HG03432 (cell line): ENCODE results near the gene FBXW9.
"Not testable (repeated sequence)": the region's sequence is repeated elsewhere in the genome, so short reads cannot be mapped to it uniquely, and the experiment has no call there.

Source experiments
- ATAC-seq: cut with Tn5 transposase; IDR thresholded peaks from one replicate; pipeline ENCODE4 v1.9.1; 2021; ENCODE audit warnings: mild to moderate bottlenecking, moderate library complexity; ENCODE audit not compliant: unreplicated experiment

Gene FBXW9

GRCh38 chr19:12685831-12686230, 10.6 kb downstream of the FBXW9 start:
- no peak for ATAC-seq

DNA sequence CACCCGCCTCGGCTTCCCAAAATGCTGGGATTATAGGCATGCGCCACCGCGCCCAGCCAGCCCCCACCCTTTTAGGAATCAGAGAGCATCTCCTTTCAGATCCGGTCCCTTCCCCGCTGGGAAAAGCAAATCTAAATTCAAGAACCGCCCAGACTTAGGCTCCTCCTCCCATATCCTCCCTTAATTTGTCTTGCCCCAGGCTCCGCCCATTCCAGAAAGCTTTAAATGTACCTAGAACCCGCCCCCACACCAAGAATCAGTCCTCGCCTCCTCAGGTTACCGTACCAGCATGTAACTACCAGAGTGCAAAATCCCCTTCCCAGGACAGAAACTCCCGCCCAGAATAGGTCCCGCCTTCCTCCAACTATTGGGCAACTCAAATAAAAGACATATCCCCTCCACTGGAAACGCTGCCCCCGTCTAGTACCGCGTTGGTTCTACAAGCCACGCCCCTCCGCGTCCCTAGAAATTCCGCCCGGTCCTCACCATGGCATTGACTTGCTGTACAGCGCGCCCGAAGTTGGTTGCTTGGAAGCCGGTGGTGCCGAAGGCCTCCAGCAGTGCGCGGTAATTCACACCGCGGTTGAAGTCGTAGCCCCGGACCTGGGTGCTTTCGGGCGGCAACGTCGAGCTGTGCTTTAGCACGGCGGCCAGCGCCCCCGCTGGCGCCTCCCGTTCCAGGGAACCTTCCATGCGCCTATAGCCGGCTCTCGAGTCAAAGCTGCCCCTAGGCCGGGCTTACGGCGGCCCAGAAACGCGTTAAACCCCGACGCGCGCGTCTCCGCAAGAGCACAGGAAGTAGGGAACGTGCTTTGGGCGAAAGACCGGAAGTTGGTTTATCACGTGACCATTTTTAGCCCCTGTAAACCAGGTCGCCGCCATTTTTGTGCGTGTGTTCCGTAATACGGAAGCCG, 15.1 kb downstream of the FBXW9 start, which contains the start of gene DHPS:
Gene DHPS (minus strand): TSS at position 807 of the 914 bp plus-strand sequence. CDS start 114 bp downstream, at position 693.
- ATAC-seq = peak; percentile 71

GRCh38 chr19:12680034-12680433, 16.4 kb downstream of the FBXW9 start:
- no peak for ATAC-seq

DNA sequence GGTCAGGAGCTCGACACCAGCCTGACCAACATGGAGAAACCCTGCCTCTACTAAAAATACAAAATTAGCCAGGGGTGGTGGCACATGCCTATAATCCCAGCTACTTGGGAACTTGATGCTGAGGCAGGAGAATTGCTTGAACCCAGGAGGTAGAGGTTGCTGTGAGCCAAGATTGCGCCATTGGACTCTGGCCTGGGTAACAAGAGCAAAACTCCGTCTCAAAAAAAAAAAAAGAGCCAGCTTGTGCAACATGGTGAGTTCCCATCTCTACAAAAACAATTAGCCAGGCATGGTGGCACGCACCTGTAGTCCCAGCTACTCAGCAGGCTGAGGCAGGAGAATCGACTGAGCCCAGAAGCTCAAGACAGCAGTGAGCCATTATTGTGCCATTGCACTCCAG, 18.4 kb downstream of the FBXW9 start:
- not testable (repeated sequence) for ATAC-seq

GRCh38 chr19:12676928-12677327, 19.5 kb downstream of the FBXW9 start:
- no peak for ATAC-seq

DNA sequence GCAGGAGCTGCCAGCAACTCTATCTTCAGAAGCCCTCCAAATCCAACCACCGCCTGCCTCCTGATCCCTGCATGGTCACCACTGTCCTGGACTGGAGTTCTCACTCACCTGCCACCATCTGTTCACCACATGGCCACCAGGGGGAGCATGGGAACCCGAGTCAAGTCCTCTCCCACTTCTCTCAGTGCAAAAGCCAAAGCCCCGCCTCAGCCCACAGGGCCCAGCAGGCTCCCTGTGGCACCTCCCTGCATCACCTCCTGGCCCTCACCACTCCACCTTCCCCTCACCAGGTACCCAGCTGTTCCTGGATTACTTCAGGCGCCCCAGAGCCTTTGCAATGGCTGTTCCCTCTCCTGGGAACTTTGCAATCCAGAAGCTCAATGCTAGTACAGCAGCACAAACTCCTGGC, 20.0 kb downstream of the FBXW9 start:
- no peak for ATAC-seq

DNA sequence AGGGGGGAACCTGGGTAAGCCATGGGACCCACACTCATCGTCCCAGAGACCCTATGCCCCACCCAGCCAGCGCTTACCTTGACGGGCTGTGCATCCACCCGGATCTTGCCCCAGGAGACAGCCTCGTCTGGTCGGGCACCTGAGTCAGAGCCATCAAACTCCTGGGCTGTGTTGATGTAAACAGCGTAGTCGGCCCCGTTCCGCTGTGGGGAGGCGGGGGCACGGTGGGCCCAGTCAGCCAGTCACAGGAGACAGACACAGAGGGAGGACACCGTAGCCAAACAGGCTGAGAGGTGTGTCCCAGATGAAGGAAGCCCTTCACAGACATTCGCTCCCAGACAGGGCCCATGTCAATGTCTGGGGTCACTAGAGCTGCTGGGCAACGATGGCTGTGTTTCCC, 20.5 kb downstream of the FBXW9 start:
- ATAC-seq = no peak

DNA sequence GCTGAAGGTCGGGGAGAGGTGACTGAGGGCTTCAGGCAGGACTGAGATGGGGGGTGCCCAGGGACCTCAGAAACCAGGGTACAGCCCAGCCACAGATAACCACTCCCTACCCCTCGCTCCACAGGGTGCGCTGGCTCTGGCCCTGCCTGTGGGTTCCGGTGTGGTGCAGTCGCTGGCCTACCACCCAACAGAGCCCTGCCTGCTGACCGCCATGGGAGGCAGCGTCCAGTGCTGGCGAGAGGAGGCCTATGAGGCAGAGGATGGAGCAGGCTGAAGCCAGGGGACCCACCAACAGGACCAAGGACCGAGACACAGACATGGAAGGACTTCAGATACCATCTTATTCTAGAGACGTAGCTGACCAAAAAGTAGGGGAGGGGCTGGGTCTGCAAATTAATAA, 21.0 kb downstream of the FBXW9 start:
- ATAC-seq = no peak

- ATAC-seq = no peak
These were observed 23.7 kb downstream of the FBXW9 start for GRCh38 chr19:12672744-12673143.

DNA sequence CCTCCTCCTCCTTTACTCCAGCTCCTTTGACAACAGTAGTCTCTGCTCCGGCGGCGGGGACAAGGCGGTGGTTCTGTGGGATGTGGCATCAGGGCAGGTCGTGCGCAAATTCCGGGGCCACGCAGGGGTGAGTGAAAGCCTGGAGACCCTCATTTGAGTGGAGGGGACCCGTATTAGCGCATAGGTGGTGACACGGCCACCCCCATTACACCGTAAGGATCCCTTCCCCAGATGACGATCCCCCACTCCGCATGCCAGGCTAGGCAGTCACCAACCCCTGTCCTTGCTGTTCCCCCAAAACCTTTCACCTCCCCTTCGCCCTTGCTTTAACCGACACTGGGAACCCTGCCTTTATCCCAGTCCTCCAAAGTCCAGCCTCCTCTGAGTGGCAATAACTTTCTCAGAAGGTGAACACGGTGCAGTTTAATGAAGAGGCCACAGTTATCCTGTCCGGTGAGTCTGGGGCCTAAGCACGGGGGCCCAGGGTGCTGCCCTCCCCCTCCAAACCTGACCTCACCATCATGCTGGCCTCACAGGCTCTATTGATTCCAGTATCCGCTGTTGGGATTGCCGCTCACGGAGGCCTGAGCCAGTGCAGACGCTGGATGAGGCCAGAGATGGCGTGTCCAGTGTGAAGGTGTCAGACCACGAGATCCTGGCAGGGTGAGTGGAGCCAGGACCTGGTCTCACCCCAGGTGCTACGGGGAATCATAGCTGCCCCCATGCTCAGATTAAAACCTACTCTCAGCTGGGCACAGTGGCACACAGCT, 26.1 kb downstream of the FBXW9 start:
- no peak for ATAC-seq

DNA sequence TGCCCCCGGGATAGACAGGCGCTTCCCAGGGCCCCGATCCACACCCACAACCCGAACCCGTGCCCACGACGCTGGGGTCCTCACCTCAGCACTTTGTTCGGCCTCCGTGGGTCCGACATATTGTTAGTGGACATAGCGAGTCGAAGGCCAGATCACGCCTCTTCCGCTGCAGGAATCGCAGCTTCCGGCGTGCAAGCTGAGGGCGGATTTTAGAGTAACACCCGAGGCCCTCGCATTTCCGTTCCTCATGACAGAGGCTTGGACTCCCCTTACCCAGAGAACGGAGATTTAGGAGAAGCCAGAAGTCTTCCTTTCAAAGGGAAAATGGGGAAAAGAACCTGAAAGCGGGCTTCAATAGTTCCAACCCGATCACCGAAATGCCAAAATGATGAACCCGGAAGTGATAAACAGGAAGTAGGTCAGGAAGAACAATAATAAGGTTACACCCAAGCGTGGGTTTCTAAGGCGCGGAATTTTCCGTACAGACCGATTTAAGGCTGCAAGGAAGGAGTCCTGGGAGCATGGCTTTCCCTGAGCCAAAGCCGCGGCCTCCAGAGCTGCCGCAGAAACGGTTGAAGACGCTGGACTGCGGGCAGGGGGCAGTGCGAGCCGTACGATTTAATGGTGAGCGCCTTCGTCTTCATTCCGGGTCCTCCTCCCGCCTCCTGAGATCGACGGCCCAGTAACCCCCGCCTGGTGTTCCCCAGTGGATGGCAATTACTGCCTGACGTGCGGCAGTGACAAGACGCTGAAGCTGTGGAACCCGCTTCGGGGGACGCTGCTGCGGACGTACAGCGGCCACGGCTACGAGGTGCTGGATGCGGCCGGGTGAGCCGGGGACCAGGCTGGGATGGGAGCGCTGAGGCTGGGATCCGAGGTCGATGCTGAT, 26.9 kb downstream of the FBXW9 start:
- peak; percentile 39 for ATAC-seq

DNA sequence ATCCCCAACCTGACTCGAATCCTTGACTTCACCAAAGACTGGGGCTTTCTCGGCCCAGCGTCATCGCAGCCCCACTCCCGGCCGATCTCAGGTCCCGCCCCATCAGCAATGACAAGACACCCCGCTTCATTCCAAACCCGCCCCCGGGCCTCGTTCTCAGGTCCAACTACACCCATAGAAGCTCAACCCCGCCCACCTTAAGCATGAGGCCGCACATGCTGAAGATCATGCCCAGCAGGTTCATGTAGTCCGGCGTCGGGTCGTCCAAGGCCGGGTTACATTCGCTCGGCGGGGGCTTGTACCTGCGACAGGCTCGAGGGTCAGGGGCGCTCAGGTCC, 27.5 kb downstream of the FBXW9 start:
- peak; percentile 18 for ATAC-seq

GRCh38 chr19:12668346-12668745, 28.1 kb downstream of the FBXW9 start:
- no peak for ATAC-seq

- ATAC-seq = no peak
These were observed 28.6 kb downstream of the FBXW9 start for GRCh38 chr19:12667731-12668302.

- peak; percentile 52 for ATAC-seq
These were observed 30.0 kb downstream of the FBXW9 start, which contains the start of the genes MAN2B1 and WDR83 for GRCh38 chr19:12666265-12667048. MAN2B1 (minus strand) TSS chr19:12666742; CDS start chr19:12666701, 41 bp downstream. WDR83 (plus strand) TSS chr19:12666807; CDS start chr19:12669791, 2,984 bp downstream.

- ATAC-seq = no peak
These were observed 30.7 kb downstream of the FBXW9 start for GRCh38 chr19:12665671-12666264.

- ATAC-seq = no peak
These were observed 31.2 kb downstream of the FBXW9 start for GRCh38 chr19:12665281-12665573.

DNA sequence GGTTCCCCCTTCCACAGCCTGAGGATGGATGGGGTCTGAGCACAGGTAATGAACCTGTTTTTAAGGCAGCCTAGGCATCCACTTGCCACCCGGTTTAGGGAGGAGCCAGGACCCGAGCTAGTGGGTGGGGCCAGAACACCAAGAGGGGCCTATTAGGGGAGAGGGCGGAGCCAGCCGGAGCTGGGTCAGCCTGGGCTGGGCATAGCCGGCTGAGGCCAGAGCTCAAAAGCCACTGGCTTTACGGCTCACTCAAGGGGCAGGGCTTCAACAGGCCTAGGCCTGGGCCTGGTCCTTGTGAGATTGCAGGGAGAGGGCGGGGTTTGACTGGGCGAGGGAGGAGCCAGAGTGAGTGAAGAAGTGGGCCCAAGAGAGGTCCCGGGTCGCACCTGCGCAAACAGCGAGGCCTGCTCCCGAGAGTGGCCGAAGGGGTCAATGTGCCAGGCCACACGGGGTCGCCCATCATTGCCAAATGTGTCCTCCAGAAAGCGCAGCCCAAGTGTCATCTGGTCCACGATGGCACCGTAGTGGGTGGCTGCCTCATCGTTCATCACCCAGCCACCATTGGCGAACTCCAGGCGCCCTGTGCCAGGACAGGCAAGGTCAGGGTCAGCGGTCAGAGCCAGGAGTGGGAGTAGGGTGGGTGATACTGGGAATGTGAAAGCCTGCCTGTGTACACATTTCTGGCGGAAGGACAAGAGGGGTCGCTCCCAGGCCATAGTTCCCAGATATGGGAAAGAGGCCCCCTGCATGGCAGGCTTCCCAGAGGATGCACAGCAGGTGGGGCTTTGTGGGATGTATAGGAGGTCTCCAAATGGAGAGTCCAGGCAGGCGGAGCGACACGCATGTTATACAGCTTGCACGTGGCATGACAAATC, 31.8 kb downstream of the FBXW9 start:
- ATAC-seq = no peak
